GM12878 (cell line): ENCODE measurements around the gene WEE2. TPM values are rescaled to one million over a fixed set of nuclear protein-coding genes. Genes with fewer than 3 reads are reported as not detected.

ENCODE experiments used
- ATAC-seq: fragments of 200-7000 bp; cut with Tn5 transposase; 3 replicates; pipeline ENCODE4 v1.9.1; 2020; ENCODE audit warnings: mild to moderate bottlenecking, moderate library complexity
- BruUV-seq: library from RNA; stranded (reverse); fragments of 400-500 nt; replicated peaks from 2 replicates; lab custom pipeline; 2021; lab: Mats Ljungman, UMichigan
- CTCF ChIA-PET: fragments of 300-600 bp; sonication (Branson Sonifier 250); formaldehyde crosslinking; extraction: SDS; loops from one replicate; lab custom pipeline; 2021; ENCODE audit warnings: inconsistent platforms; lab: Yijun Ruan, JAX
- POLR2A ChIA-PET: fragments of 350-600 bp; formaldehyde crosslinking; extraction: SDS; loops from one replicate; lab custom pipeline; 2021; ENCODE audit warnings: inconsistent platforms; lab: Charles Lee
- RAD21 ChIA-PET: fragments of 300-600 bp; sonication (Branson Sonifier 250); formaldehyde crosslinking; loops from one replicate; lab custom pipeline; 2023; ENCODE audit warnings: antibody characterized with exemption; ENCODE audit not compliant: unreplicated experiment; lab: Charles Lee
- SMC1A ChIA-PET: fragments of 300-600 bp; sonication (Branson Sonifier 250); formaldehyde crosslinking; loops from one replicate; lab custom pipeline; 2023; ENCODE audit not compliant: unreplicated experiment, uncharacterized antibody; lab: Charles Lee
- DNase-seq: peaks from one replicate; pipeline ENCODE4 v3.0.0-alpha.2; 2011; ENCODE audit warnings: low read depth, low spot score
- FAIRE-seq: peaks from 3 replicates; lab custom pipeline; 2011; peaks lifted over from hg19 to GRCh38; lab: Jason Lieb, UNC
- H2AFZ ChIP-seq: 2 replicates; pipeline ENCODE4 v1.6.0; 2011; ENCODE audit warnings: low read depth, low read length, control low read depth; ENCODE audit not compliant: control insufficient read depth
- H3K27ac ChIP-seq: 2 replicates; pipeline ENCODE4 v1.5.1; 2011; ENCODE audit warnings: control low read depth; ENCODE audit not compliant: control insufficient read depth, insufficient read depth
- H3K27me3 ChIP-seq, 2 experiments: replicated peaks in 1 of 2; 2 replicates each; pipeline versions ENCODE4 v1.6.0 to v1.6.1; 2011; ENCODE audit warnings: low read length in 1 of 2; ENCODE audit not compliant: control insufficient read depth in 2 of 2, insufficient read depth in 2 of 2
- H3K36me3 ChIP-seq, 2 experiments: 2 replicates each; pipeline ENCODE4 v1.5.1; 2011; ENCODE audit warnings: low read length in 1 of 2; ENCODE audit not compliant: control insufficient read depth in 2 of 2, insufficient read depth in 2 of 2
- H3K4me1 ChIP-seq: 2 replicates; pipeline ENCODE4 v1.6.1; 2011; ENCODE audit warnings: mild to moderate bottlenecking, low read length, moderate library complexity, mixed read lengths; ENCODE audit not compliant: control insufficient read depth, insufficient read depth
- H3K4me2 ChIP-seq: 2 replicates; pipeline ENCODE4 v1.6.0; 2011; ENCODE audit warnings: control low read depth; ENCODE audit not compliant: control insufficient read depth, insufficient read depth
- H3K4me3 ChIP-seq: fragments of 200-600 bp; sonication (generic); 2 replicates; pipeline ENCODE4 v1.5.1; 2016
- H3K79me2 ChIP-seq: 2 replicates; pipeline ENCODE4 v1.6.0; 2011; ENCODE audit warnings: low read length; ENCODE audit not compliant: control insufficient read depth, insufficient read depth
- H3K9ac ChIP-seq: 2 replicates; pipeline ENCODE4 v1.8.0; 2011; ENCODE audit warnings: low read length, control low read depth, mixed read lengths; ENCODE audit not compliant: control insufficient read depth, insufficient read depth
- H3K9me3 ChIP-seq: replicated peaks from 3 replicates; pipeline ENCODE4 v1.5.1; 2011; ENCODE audit warnings: mild to moderate bottlenecking, low read length; ENCODE audit not compliant: control insufficient read depth, insufficient read depth
- H4K20me1 ChIP-seq: 2 replicates; pipeline ENCODE4 v1.6.0; 2011; ENCODE audit not compliant: control insufficient read depth, insufficient read depth
- BMI1 ChIP-seq: fragments of 450-650 bp; IDR thresholded peaks from 2 replicates; pipeline ENCODE4 v1.6.1; 2016; ENCODE audit warnings: mild to moderate bottlenecking, moderate library complexity, borderline replicate concordance
- CTCF ChIP-seq, 3 experiments: IDR thresholded peaks in 2 of 3; conservative IDR thresholded peaks in 1 of 3; 2 replicates each; pipeline ENCODE4 v1.5.1; 2011; ENCODE audit warnings: low read depth in 3 of 3, low read length in 3 of 3, mild to moderate bottlenecking in 3 of 3, control low read depth in 2 of 3, moderate library complexity in 2 of 3, inconsistent platforms in 1 of 3, mixed read lengths in 1 of 3; ENCODE audit not compliant: control insufficient read depth in 2 of 3, insufficient read depth in 1 of 3; ENCODE audit errors: extremely low read depth in 1 of 3
- CUX1 ChIP-seq: IDR thresholded peaks from 2 replicates; pipeline ENCODE4 v1.6.1; 2012; ENCODE audit warnings: improper control_type of control experiment, low read depth, low read length; ENCODE audit not compliant: insufficient replicate concordance
- FOXM1 ChIP-seq: IDR thresholded peaks from 2 replicates; pipeline ENCODE4 v1.6.1; 2012; ENCODE audit warnings: low read depth, mild to moderate bottlenecking, inconsistent platforms, low read length, moderate library complexity
- RBBP5 ChIP-seq: fragments of 200-600 bp; sonication (generic); conservative IDR thresholded peaks from 2 replicates; pipeline ENCODE4 v1.6.1; 2016
- WGBS: methylation state at CpG from one replicate; pipeline ENCODE4 v1.1.6; 2016; ENCODE audit warnings: low lambda C conversion rate; ENCODE audit not compliant: insufficient replicate concordance, insufficient coverage; ENCODE audit errors: missing lambda C conversion rate; 5-methylcytosine and 5-hydroxymethylcytosine counted together
- in situ Hi-C: fragments of 300-500 bp; cut with MboI; formaldehyde crosslinking; loops from 9 replicates; pipeline ENCODE4 v1.14.3; 2018; ENCODE audit warnings: mixed read lengths
- intact Hi-C: fragments of 100-400 bp; cut with micrococcal nuclease; formaldehyde crosslinking; loops from one replicate; pipeline ENCODE4 v1.14.2; 2022; ENCODE audit not compliant: unreplicated experiment
- polyA plus RNA-seq, 11 experiments: library from polyadenylated mRNA; depleted of rRNA in 4 of 11; unstranded in 6 of 11; stranded (reverse) in 5 of 11; fragments of >200 nt; fragmentation: Nextera tagmentation in 4 of 11; fragmentation: Illumina TruSeq in 1 of 11; extraction: Ambion mirVana in 4 of 11; extraction: Trizol in 1 of 11; gene quantifications; 1 replicate in 1 of 11; 2 replicates in 10 of 11; pipeline versions ENCODE4 v1.2.1 to v1.2.3, GENCODE V29; 2011 to 2016; ENCODE audit warnings: inconsistent platforms in 2 of 11, missing spikeins in 2 of 11, low read depth in 1 of 11
- total RNA-seq, 4 experiments: library from RNA; depleted of rRNA in 3 of 4; stranded (reverse); fragments of >200 nt in 3 of 4; fragmentation: Illumina TruSeq in 1 of 4; extraction: Trizol in 1 of 4; gene quantifications; 2 replicates each; pipeline versions ENCODE4 v1.2.1 to v1.2.3, GENCODE V29; 2013 to 2021

Gene WEE2
- total and polyA plus RNA-seq, 10 of the 15 experiments (the other 5 are each of a cell fraction or from before 2014, with no cell fraction given), result 0.02 to 0.03 (median 0.03) TPM; not detected in 7

GRCh38 chr7:141699860-141700259 is 8.3 kb upstream of the WEE2 start:
- ChIA-PET POLR2A (interaction anchor here (0.6 to 0.7 kb wide), 3 partner anchors 17 to 685 kb away, joined by 3 to 4 read pairs (median 4); partner anchors contain the start of gene MRPS33), RAD21 (interaction anchor here (1.5 to 3.7 kb wide), 3 partner anchors 10 to 51 kb away, joined by 3 to 16 read pairs (median 5); no protein-coding TSS in a partner anchor), SMC1A (interaction anchor here (1.1 to 2.2 kb wide), 5 partner anchors 9 to 95 kb away, joined by 3 to 11 read pairs (median 7); partner anchors contain the start of genes SSBP1 and WEE2), CTCF (interaction anchor here (0.6 to 4.2 kb wide), 6 partner anchors 9 to 90 kb away, joined by 3 to 36 read pairs (median 4); partner anchors contain the start of gene SSBP1)
- Histone ChIP-seq H3K79me2 (peaks cover 23% of the 10 kb centered on the region), H3K27me3 (peaks cover 0 to 2% of the 10 kb centered on the region in 2 experiments; a peak in 1 of 4 replicates), H3K4me1 (peaks cover 4% of the 10 kb centered on the region; the same call in 1 of the 2 replicates), H3K4me2 (peak overlapping the region; percentile 72), H3K36me3 (no peaks in the 10 kb centered on the region), H4K20me1 (no peaks in the 10 kb centered on the region), H3K27ac (no peak overlapping the region), H3K4me3 (peak overlapping the region; percentile 97; the same call in 1 of the 2 replicates), H3K9ac (no peak overlapping the region), H2AFZ (no peak overlapping the region), H3K9me3 (no peaks in the 10 kb centered on the region)
- intact Hi-C loops, result loop anchor here (2.0 kb wide), 1 partner anchor 39 kb away; the partner anchor contains the start of gene SSBP1
- TF ChIP-seq BMI1, result no peak
- no peak for TF ChIP-seq FOXM1
- peak; percentile 66 for TF ChIP-seq CUX1
- no peak for TF ChIP-seq CTCF (IDR thresholded peaks at IDR 0.05 in 2 of 3, conservative IDR thresholded peaks at IDR 0.05 in 1 of 3; ENCODE audit: control insufficient read depth in 2 of 3, extremely low read depth in 1 of 3, insufficient read depth in 1 of 3, low read depth in 3 of 3, low read length in 3 of 3)
- TF ChIP-seq RBBP5, result no peak
- FAIRE-seq (no peak), ATAC-seq (no peak), DNase-seq (no peak)
- in situ Hi-C loops, result no loop called here
- WGBS, result 83% methylated on average over 3 of the region's 3 CpGs
- no TSS peak for BruUV-seq
